Astrocyte (in vitro differentiated cells and primary cell): ENCODE data around the gene IFI16.

Experiments
- CTCF ChIP-seq: IDR thresholded peaks from 2 replicates; pipeline ENCODE4 v1.5.1; 2011; ENCODE audit warnings: low read depth, mild to moderate bottlenecking, inconsistent platforms, low read length, moderate library complexity; ENCODE audit not compliant: insufficient read depth
- EZH2 ChIP-seq: IDR thresholded peaks from 2 replicates; pipeline ENCODE4 v1.6.1; 2012; ENCODE audit warnings: mild to moderate bottlenecking, low read length, inconsistent platforms; ENCODE audit not compliant: insufficient read depth

DNA sequence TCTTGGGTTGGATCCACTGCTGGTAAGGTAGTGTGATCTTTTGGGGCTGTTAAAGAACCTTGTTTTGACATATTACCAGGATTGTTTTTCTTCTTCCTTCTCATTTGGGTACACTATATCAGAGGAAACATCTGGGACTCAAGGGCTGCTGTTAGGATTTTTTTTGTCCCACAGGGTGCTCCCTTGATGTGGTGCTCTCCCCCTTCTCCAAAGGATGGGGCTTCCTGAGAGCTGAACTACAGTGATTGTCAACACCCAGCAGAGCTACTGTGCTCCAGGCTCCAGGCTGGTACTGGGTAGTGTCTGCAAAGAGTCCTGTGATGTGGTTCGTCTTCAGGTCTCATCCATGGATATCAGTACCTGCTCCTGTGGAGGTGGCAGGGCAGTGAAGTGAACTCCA lies 20.6 kb downstream of the IFI16 start:
- TF ChIP-seq CTCF (no peak), EZH2 (no peak)
